Mesenchymal stem cell (in vitro differentiated cells and primary cell): Measurements from ENCODE around the gene DDX56.
"Not testable (repeated sequence)": the region's sequence is repeated elsewhere in the genome, so short reads cannot be mapped to it uniquely, and the experiment has no call there.

Experiments
- DNase-seq: peaks from one replicate; pipeline ENCODE4 v3.0.0-alpha.2; 2013
- H2AFZ ChIP-seq: one replicate; pipeline ENCODE4 v1.6.1; 2013; ENCODE audit warnings: low read depth, mild to moderate bottlenecking, control low read depth, inconsistent platforms, low read length, moderate library complexity
- H2AK5ac ChIP-seq: 2 replicates; pipeline ENCODE4 v1.6.1; 2013; ENCODE audit warnings: low read length, moderate library complexity, mild to moderate bottlenecking, inconsistent platforms; ENCODE audit not compliant: severe bottlenecking
- H2BK120ac ChIP-seq: one replicate; pipeline ENCODE4 v1.6.1; 2013; ENCODE audit warnings: low read depth, mild to moderate bottlenecking, inconsistent platforms, low read length, moderate library complexity
- H2BK12ac ChIP-seq, 2 experiments: one replicate each; pipeline ENCODE4 v1.6.1; 2013; ENCODE audit warnings: inconsistent platforms in 2 of 2, low read length in 2 of 2, mild to moderate bottlenecking in 2 of 2, moderate library complexity in 2 of 2, control low read depth in 1 of 2
- H2BK15ac ChIP-seq: one replicate; pipeline ENCODE4 v1.6.1; 2013; ENCODE audit warnings: mild to moderate bottlenecking, low read depth, inconsistent platforms; ENCODE audit not compliant: poor library complexity, severe bottlenecking
- H2BK5ac ChIP-seq: 2 replicates; pipeline ENCODE4 v1.6.1; 2013; ENCODE audit warnings: low read depth, mild to moderate bottlenecking, low read length, control low read depth, inconsistent platforms; ENCODE audit not compliant: poor library complexity, severe bottlenecking
- H3K14ac ChIP-seq, 2 experiments: one replicate each; pipeline ENCODE4 v1.6.1; 2013; ENCODE audit warnings: inconsistent platforms in 2 of 2, low read length in 2 of 2, control low read depth in 1 of 2, mild to moderate bottlenecking in 1 of 2, moderate library complexity in 1 of 2
- H3K18ac ChIP-seq, 2 experiments: one replicate each; pipeline ENCODE4 v1.6.1; 2013; ENCODE audit warnings: inconsistent platforms in 2 of 2, low read length in 2 of 2, control low read depth in 1 of 2, low read depth in 1 of 2, mild to moderate bottlenecking in 1 of 2
- H3K23ac ChIP-seq, 2 experiments: one replicate each; pipeline ENCODE4 v1.6.1; 2013; ENCODE audit warnings: inconsistent platforms in 2 of 2, low read length in 2 of 2, mild to moderate bottlenecking in 2 of 2, moderate library complexity in 2 of 2, control low read depth in 1 of 2
- H3K27ac ChIP-seq: 2 replicates; pipeline ENCODE4 v1.5.1; 2013; ENCODE audit warnings: mild to moderate bottlenecking, moderate library complexity, low read length, control low read depth, inconsistent platforms; ENCODE audit not compliant: poor library complexity, severe bottlenecking
- H3K27me3 ChIP-seq, 2 experiments: 2 replicates each; pipeline versions ENCODE4 v1.6.1 to v1.7.0; 2013; ENCODE audit warnings: low read length in 2 of 2, mild to moderate bottlenecking in 2 of 2, moderate library complexity in 2 of 2, control low read depth in 1 of 2, inconsistent platforms in 1 of 2; ENCODE audit not compliant: control insufficient read depth in 1 of 2, insufficient read depth in 1 of 2
- H3K36me3 ChIP-seq, 2 experiments: 2 replicates each; pipeline versions ENCODE4 v1.6.1 to v1.7.0; 2013; ENCODE audit warnings: low read length in 2 of 2, control low read depth in 1 of 2, inconsistent platforms in 1 of 2, low read depth in 1 of 2, mild to moderate bottlenecking in 1 of 2; ENCODE audit not compliant: insufficient read depth in 2 of 2, control insufficient read depth in 1 of 2
- H3K4ac ChIP-seq, 2 experiments: one replicate each; pipeline ENCODE4 v1.6.1; 2013; ENCODE audit warnings: inconsistent platforms in 2 of 2, low read length in 2 of 2, mild to moderate bottlenecking in 2 of 2, moderate library complexity in 2 of 2, control low read depth in 1 of 2, low read depth in 1 of 2
- H3K4me1 ChIP-seq: 2 replicates; pipeline ENCODE4 v1.6.1; 2013; ENCODE audit warnings: low read depth, low read length, control low read depth; ENCODE audit not compliant: control insufficient read depth, insufficient read depth
- H3K4me2 ChIP-seq: 2 replicates; pipeline ENCODE4 v1.6.1; 2013; ENCODE audit warnings: low read length, mild to moderate bottlenecking, inconsistent platforms; ENCODE audit not compliant: poor library complexity, severe bottlenecking
- H3K4me3 ChIP-seq, 2 experiments: 2 replicates each; pipeline versions ENCODE4 v1.5.1 to v1.7.0; 2013; ENCODE audit warnings: low read length in 2 of 2, mild to moderate bottlenecking in 2 of 2, control low read depth in 1 of 2, low read depth in 1 of 2; ENCODE audit not compliant: insufficient read depth in 1 of 2
- H3K79me1 ChIP-seq: replicated peaks from 2 replicates; pipeline ENCODE4 v1.6.1; 2013; ENCODE audit warnings: mild to moderate bottlenecking, control low read depth, low read length, inconsistent platforms; ENCODE audit not compliant: poor library complexity, severe bottlenecking
- H3K9ac ChIP-seq: 2 replicates; pipeline ENCODE4 v1.7.0; 2013; ENCODE audit warnings: mild to moderate bottlenecking, low read length, moderate library complexity
- H3K9me3 ChIP-seq: 2 replicates; pipeline ENCODE4 v1.7.0; 2013; ENCODE audit warnings: mild to moderate bottlenecking, low read length; ENCODE audit not compliant: control insufficient read depth
- H4K8ac ChIP-seq: one replicate; pipeline ENCODE4 v1.6.1; 2013; ENCODE audit warnings: inconsistent platforms, mild to moderate bottlenecking, low read length, moderate library complexity
- H4K91ac ChIP-seq: one replicate; pipeline ENCODE4 v1.6.1; 2013; ENCODE audit warnings: mild to moderate bottlenecking, low read length, inconsistent platforms
- WGBS: methylation state at CpG from one replicate; pipeline ENCODE4 v1.1.7; 2013; ENCODE audit warnings: mixed read lengths; 5-methylcytosine and 5-hydroxymethylcytosine counted together

The DDX56 gene

GRCh38 chr7:44597181-44597580, 23.5 kb upstream of the DDX56 start:
- not testable (repeated sequence) for H2BK12ac ChIP-seq, H2AFZ ChIP-seq, H3K14ac ChIP-seq, H3K4me2 ChIP-seq, H3K9me3 ChIP-seq, H3K79me1 ChIP-seq, H3K9ac ChIP-seq, H3K4me1 ChIP-seq, H3K36me3 ChIP-seq, H3K4ac ChIP-seq, H4K8ac ChIP-seq, H3K18ac ChIP-seq, H3K27ac ChIP-seq, H2BK5ac ChIP-seq, DNase-seq, H2BK120ac ChIP-seq, H3K23ac ChIP-seq, H2BK15ac ChIP-seq, H3K27me3 ChIP-seq, H3K4me3 ChIP-seq, H2AK5ac ChIP-seq
- H4K91ac ChIP-seq = peak overlapping the region; percentile 34
- WGBS = 92% methylated on average over 7 of the region's 8 CpGs

GRCh38 chr7:44595934-44596635, 22.4 kb upstream of the DDX56 start:
- H3K9me3 ChIP-seq = no peaks in the 10 kb centered on the region
- H4K8ac ChIP-seq = no peak overlapping the region
- H3K4me3 ChIP-seq = no peak overlapping the region
- peaks cover 0 to 5% of the 10 kb centered on the region in 2 experiments for H3K27me3 ChIP-seq
- H3K36me3 ChIP-seq = no peaks in the 10 kb centered on the region
- peak overlapping the region; percentile 13 for H3K27ac ChIP-seq
- H2AFZ ChIP-seq = no peak overlapping the region
- no peak overlapping the region for H3K18ac ChIP-seq
- H3K23ac ChIP-seq = no peak overlapping the region
- peak; percentile 34 for DNase-seq
- no peak overlapping the region for H2AK5ac ChIP-seq
- 76% methylated on average over 5 of the region's 5 CpGs for WGBS
- no peak overlapping the region for H2BK120ac ChIP-seq
- no peak overlapping the region for H2BK5ac ChIP-seq
- H4K91ac ChIP-seq = no peak overlapping the region
- H3K4ac ChIP-seq = no peak overlapping the region
- H3K4me2 ChIP-seq = no peak overlapping the region
- H2BK15ac ChIP-seq = no peak overlapping the region
- H3K79me1 ChIP-seq = no peaks in the 10 kb centered on the region
- H3K9ac ChIP-seq = no peak overlapping the region
- H3K14ac ChIP-seq = no peak overlapping the region
- peaks cover 5% of the 10 kb centered on the region for H3K4me1 ChIP-seq
- no peak overlapping the region for H2BK12ac ChIP-seq

GRCh38 chr7:44590910-44591309, 17.2 kb upstream of the DDX56 start:
- Histone ChIP-seq H3K79me1 (no peaks in the 10 kb centered on the region), H3K27ac (no peak overlapping the region), H3K27me3 (no peaks in the 10 kb centered on the region), H3K4me3 (no peak overlapping the region), H3K36me3 (no peaks in the 10 kb centered on the region), H2AFZ (no peak overlapping the region), H3K23ac (no peak overlapping the region), H3K9ac (no peak overlapping the region), H2BK5ac (no peak overlapping the region), H3K4ac (no peak overlapping the region), H4K8ac (no peak overlapping the region), H3K14ac (no peak overlapping the region), H3K9me3 (no peaks in the 10 kb centered on the region), H3K4me1 (peaks cover 3% of the 10 kb centered on the region), H2BK12ac (no peak overlapping the region), H4K91ac (no peak overlapping the region), H2BK120ac (no peak overlapping the region), H3K18ac (no peak overlapping the region), H3K4me2 (no peak overlapping the region), H2BK15ac (no peak overlapping the region), H2AK5ac (no peak overlapping the region)
- 80% methylated on average over 1 of the region's 1 CpG for WGBS
- DNase-seq = no peak

GRCh38 chr7:44587843-44588711, 14.4 kb upstream of the DDX56 start:
- H2BK12ac ChIP-seq = no peak overlapping the region
- H3K27me3 ChIP-seq = no peaks in the 10 kb centered on the region
- peak overlapping the region; percentile 23 for H3K9ac ChIP-seq
- no peak overlapping the region for H2AK5ac ChIP-seq
- H3K4me1 ChIP-seq = no peaks in the 10 kb centered on the region
- no peak overlapping the region for H3K4me2 ChIP-seq
- H4K8ac ChIP-seq = peak overlapping the region; percentile 42
- H3K27ac ChIP-seq = no peak overlapping the region
- no peak overlapping the region for H3K18ac ChIP-seq
- no peaks in the 10 kb centered on the region for H3K9me3 ChIP-seq
- H3K14ac ChIP-seq = no peak overlapping the region
- H2AFZ ChIP-seq = no peak overlapping the region
- H3K79me1 ChIP-seq = no peaks in the 10 kb centered on the region
- no peak overlapping the region for H2BK15ac ChIP-seq
- DNase-seq = peak; percentile 71
- H3K4me3 ChIP-seq = no peak overlapping the region
- H3K36me3 ChIP-seq = no peaks in the 10 kb centered on the region
- 38% methylated on average over 4 of the region's 6 CpGs for WGBS
- no peak overlapping the region for H3K4ac ChIP-seq
- no peak overlapping the region for H2BK5ac ChIP-seq
- no peak overlapping the region for H2BK120ac ChIP-seq
- H3K23ac ChIP-seq = no peak overlapping the region
- H4K91ac ChIP-seq = no peak overlapping the region
